Fibroblast of lung (primary cell): ENCODE results near the gene PIK3AP1. TPM values are rescaled to one million over a fixed set of nuclear protein-coding genes. Genes with fewer than 3 reads are reported as not detected.

ENCODE experiments used
- DNase-seq, 2 donors: peaks; one replicate each; pipeline versions ENCODE4 v3.0.0 to v3.0.0-alpha.2; 2010; ENCODE audit warnings: low read depth in 2 of 2
- H2AFZ ChIP-seq: 2 replicates; pipeline ENCODE4 v1.5.1; 2012; ENCODE audit warnings: low read length, control low read depth, inconsistent platforms
- H3K27ac ChIP-seq: 2 replicates; pipeline ENCODE4 v1.5.1; 2011; ENCODE audit warnings: low read length, control low read depth; ENCODE audit not compliant: insufficient read depth
- H3K27me3 ChIP-seq: 2 replicates; pipeline ENCODE4 v1.5.1; 2011; ENCODE audit warnings: mild to moderate bottlenecking, low read length; ENCODE audit not compliant: control insufficient read depth, insufficient read depth
- H3K36me3 ChIP-seq: 2 replicates; pipeline ENCODE4 v1.5.1; 2011; ENCODE audit warnings: low read length; ENCODE audit not compliant: control insufficient read depth, insufficient read depth
- H3K4me1 ChIP-seq: 2 replicates; pipeline ENCODE4 v1.5.1; 2011; ENCODE audit warnings: low read length; ENCODE audit not compliant: control insufficient read depth, insufficient read depth; ENCODE audit errors: extremely low read depth
- H3K4me2 ChIP-seq: 2 replicates; pipeline ENCODE4 v1.5.1; 2011; ENCODE audit warnings: low read length, control low read depth; ENCODE audit not compliant: insufficient read depth; ENCODE audit errors: extremely low read depth
- H3K4me3 ChIP-seq, 4 experiments: fragments of 200-600 bp in 1 of 4; sonication (generic) in 1 of 4; replicated peaks in 1 of 4; 2 replicates each; pipeline ENCODE4 v1.5.1; 2011 to 2016; ENCODE audit warnings: low read length in 4 of 4, low read depth in 3 of 4, mild to moderate bottlenecking in 3 of 4, control low read depth in 2 of 4, inconsistent platforms in 1 of 4, mixed read lengths in 1 of 4; ENCODE audit not compliant: insufficient read depth in 1 of 4; ENCODE audit errors: control extremely low read depth in 1 of 4
- H3K79me2 ChIP-seq: 2 replicates; pipeline ENCODE4 v1.5.1; 2012; ENCODE audit warnings: mild to moderate bottlenecking, low read length, inconsistent platforms; ENCODE audit not compliant: control insufficient read depth, insufficient read depth
- H3K9ac ChIP-seq: 2 replicates; pipeline ENCODE4 v1.5.1; 2011; ENCODE audit warnings: mild to moderate bottlenecking, low read length, control low read depth; ENCODE audit not compliant: insufficient read depth
- H3K9me3 ChIP-seq: 2 replicates; pipeline ENCODE4 v1.5.1; 2012; ENCODE audit warnings: low read depth, low read length; ENCODE audit not compliant: control insufficient read depth, insufficient read depth
- H4K20me1 ChIP-seq: 2 replicates; pipeline ENCODE4 v1.5.1; 2011; ENCODE audit warnings: low read length; ENCODE audit not compliant: control insufficient read depth, insufficient read depth; ENCODE audit errors: extremely low read depth
- CTCF ChIP-seq, 2 donors: IDR thresholded peaks in 1 of 2; conservative IDR thresholded peaks in 1 of 2; 1 replicate in 1 of 2; 2 replicates in 1 of 2; pipeline ENCODE4 v1.5.1; 2011 to 2012; ENCODE audit warnings: low read length in 2 of 2, control low read depth in 1 of 2, inconsistent platforms in 1 of 2, low read depth in 1 of 2, mild to moderate bottlenecking in 1 of 2
- EZH2 ChIP-seq: IDR thresholded peaks from 2 replicates; pipeline ENCODE4 v1.5.1; 2012; ENCODE audit warnings: low read length, control low read depth, mild to moderate bottlenecking; ENCODE audit errors: missing control alignments
- polyA plus RNA-seq, 2 donors: library from polyadenylated mRNA; depleted of rRNA in 1 of 2; stranded (reverse) in 1 of 2; unstranded in 1 of 2; fragments of >200 nt; gene quantifications; 2 replicates each; pipeline ENCODE4 v1.2.1, GENCODE V29; 2011 to 2012; ENCODE audit warnings: missing spikeins in 1 of 2
- total RNA-seq: library from RNA; depleted of rRNA; stranded (reverse); fragments of >200 nt; gene quantifications from 2 replicates; pipeline ENCODE4 v1.2.1, GENCODE V29; 2014

PIK3AP1 gene
- total and polyA plus RNA-seq, 2 donors (not counting 1 experiment from before 2014, with no cell fraction given) = 0.17 to 0.24 TPM

GRCh38 chr10:96647466-96647865, 72.8 kb downstream of the PIK3AP1 start:
- H3K4me1 ChIP-seq = no peaks in the 10 kb centered on the region
- no peak for DNase-seq
- H3K27me3 ChIP-seq = no peaks in the 10 kb centered on the region
- no peaks in the 10 kb centered on the region for H3K79me2 ChIP-seq
- no peak overlapping the region for H3K4me3 ChIP-seq
- H3K4me2 ChIP-seq = no peak overlapping the region
- TF ChIP-seq EZH2 = no peak
- TF ChIP-seq CTCF (conservative IDR thresholded peaks at IDR 0.05 in 1 of 2, IDR thresholded peaks at IDR 0.05 in 1 of 2; ENCODE audit: low read depth in 1 of 2, low read length in 2 of 2) = no peak
- H4K20me1 ChIP-seq = no peaks in the 10 kb centered on the region
- H3K27ac ChIP-seq = no peak overlapping the region
- H2AFZ ChIP-seq = no peak overlapping the region
- no peaks in the 10 kb centered on the region for H3K36me3 ChIP-seq
- H3K9ac ChIP-seq = no peak overlapping the region
- H3K9me3 ChIP-seq = no peaks in the 10 kb centered on the region

- Histone ChIP-seq H3K9me3 (no peaks in the 10 kb centered on the region), H3K79me2 (no peaks in the 10 kb centered on the region), H3K27ac (no peak overlapping the region), H3K36me3 (no peaks in the 10 kb centered on the region), H3K27me3 (no peaks in the 10 kb centered on the region), H3K9ac (no peak overlapping the region), H3K4me1 (no peaks in the 10 kb centered on the region), H3K4me3 (no peak overlapping the region), H2AFZ (no peak overlapping the region), H4K20me1 (no peaks in the 10 kb centered on the region), H3K4me2 (no peak overlapping the region)
- no peak for DNase-seq
- TF ChIP-seq EZH2 (no peak), CTCF (conservative IDR thresholded peaks at IDR 0.05 in 1 of 2, IDR thresholded peaks at IDR 0.05 in 1 of 2; ENCODE audit: low read depth in 1 of 2, low read length in 2 of 2) (no peak)
Measured at GRCh38 chr10:96646751-96647166, 73.6 kb downstream of the PIK3AP1 start.

DNA sequence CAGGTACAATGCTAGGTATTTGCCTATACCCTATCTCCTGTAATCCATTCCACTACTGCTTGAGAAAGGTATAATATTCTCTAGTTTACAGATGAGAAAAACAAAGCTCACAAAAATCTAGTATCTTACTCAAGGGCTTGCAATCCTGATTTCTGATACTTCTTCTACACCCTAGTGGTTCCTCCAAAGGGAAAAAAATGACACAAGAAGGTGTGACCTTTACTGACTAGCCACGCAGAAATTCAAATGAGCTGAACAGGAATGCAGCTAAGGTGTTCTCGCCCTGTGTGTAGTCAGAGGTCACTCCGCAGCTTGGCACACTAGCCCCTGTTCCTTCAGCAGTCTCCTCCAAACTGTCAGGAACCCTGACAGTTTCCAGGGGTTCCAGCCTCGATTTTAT, 74.0 kb downstream of the PIK3AP1 start:
- no peaks in the 10 kb centered on the region for H4K20me1 ChIP-seq
- no peak overlapping the region for H3K27ac ChIP-seq
- H3K27me3 ChIP-seq = no peaks in the 10 kb centered on the region
- no peaks in the 10 kb centered on the region for H3K9me3 ChIP-seq
- no peaks in the 10 kb centered on the region for H3K4me1 ChIP-seq
- DNase-seq = no peak
- no peak for TF ChIP-seq EZH2
- H3K4me2 ChIP-seq = no peak overlapping the region
- no peaks in the 10 kb centered on the region for H3K36me3 ChIP-seq
- no peak overlapping the region for H3K9ac ChIP-seq
- no peaks in the 10 kb centered on the region for H3K79me2 ChIP-seq
- no peak overlapping the region for H3K4me3 ChIP-seq
- no peak overlapping the region for H2AFZ ChIP-seq
